ENCODE results near the gene CREB3L4. TPM values are rescaled to one million over a fixed set of nuclear protein-coding genes. Genes with fewer than 3 reads are reported as not detected.

The CREB3L4 gene
- total RNA-seq, 1 donor from 2014 or later, result 7.6 TPM

GRCh38 chr1:153937331-153937730 lies 30.4 kb upstream of the CREB3L4 start:
- DNase-seq (ENCODE audit: low read depth, low spot score), result no peak

- no peak for DNase-seq (ENCODE audit: low read depth, low spot score)
Observed at GRCh38 chr1:153938996-153939395, 28.7 kb upstream of the CREB3L4 start.

- DNase-seq (ENCODE audit: low read depth, low spot score), result no peak
Observed at GRCh38 chr1:153939476-153939875, 28.2 kb upstream of the CREB3L4 start.

- no peak for DNase-seq (ENCODE audit: low read depth, low spot score)
Observed at GRCh38 chr1:153940756-153941155, 26.9 kb upstream of the CREB3L4 start.

- DNase-seq (ENCODE audit: low read depth, low spot score), result no peak
Observed at GRCh38 chr1:153941826-153942725, 25.6 kb upstream of the CREB3L4 start.

- no peak for DNase-seq (ENCODE audit: low read depth, low spot score)
Observed at GRCh38 chr1:153942766-153943549, 24.7 kb upstream of the CREB3L4 start.

GRCh38 chr1:153944005-153944826 lies 23.5 kb upstream of the CREB3L4 start:
- DNase-seq (ENCODE audit: low read depth, low spot score), result no peak

GRCh38 chr1:153944827-153945117 lies 22.9 kb upstream of the CREB3L4 start:
- DNase-seq (ENCODE audit: low read depth, low spot score), result no peak

- DNase-seq (ENCODE audit: low read depth, low spot score), result no peak
Observed at GRCh38 chr1:153945131-153945794, 22.4 kb upstream of the CREB3L4 start.

- no peak for DNase-seq (ENCODE audit: low read depth, low spot score)
Observed at GRCh38 chr1:153945795-153946621, 21.7 kb upstream of the CREB3L4 start.

- no peak for DNase-seq (ENCODE audit: low read depth, low spot score)
Observed at GRCh38 chr1:153946622-153947241, 21.0 kb upstream of the CREB3L4 start, which contains the start of gene DENND4B. Gene DENND4B (minus strand): TSS chr1:153946718. CDS start chr1:153944374, 2,344 bp downstream.

GRCh38 chr1:153951183-153951582 lies 16.5 kb upstream of the CREB3L4 start:
- DNase-seq (ENCODE audit: low read depth, low spot score), result no peak

GRCh38 chr1:153951801-153952200 lies 15.9 kb upstream of the CREB3L4 start:
- no peak for DNase-seq (ENCODE audit: low read depth, low spot score)

GRCh38 chr1:153953859-153954365 lies 13.8 kb upstream of the CREB3L4 start:
- no peak for DNase-seq (ENCODE audit: low read depth, low spot score)

- no peak for DNase-seq (ENCODE audit: low read depth, low spot score)
Observed at GRCh38 chr1:153954826-153955225, 12.9 kb upstream of the CREB3L4 start.

- no peak for DNase-seq (ENCODE audit: low read depth, low spot score)
Observed at GRCh38 chr1:153956997-153957715, 10.5 kb upstream of the CREB3L4 start.

GRCh38 chr1:153957744-153958110 lies 10.0 kb upstream of the CREB3L4 start:
- DNase-seq (ENCODE audit: low read depth, low spot score), result no peak

- peak; percentile 94 for DNase-seq (ENCODE audit: low read depth, low spot score)
Observed at GRCh38 chr1:153958111-153958960, 9.4 kb upstream of the CREB3L4 start, which contains the start of gene CRTC2. Gene CRTC2 (minus strand): TSS chr1:153958612. CDS start chr1:153958497, 115 bp downstream.

Data from pulmonary artery endothelial cell (primary cell).